Activated CD4-positive, alpha-beta T cell treated with anti-CD3 and anti-CD28 coated beads, Interleukin-2, amount 10 ng/mL, durations not matched to agents 7 days and 5 days (primary cell): ENCODE measurements around the gene PCDHB5. TPM values are rescaled to one million over a fixed set of nuclear protein-coding genes. Genes with fewer than 3 reads are reported as not detected.
"Not testable (repeated sequence)": the region's sequence is repeated elsewhere in the genome, so short reads cannot be mapped to it uniquely, and the experiment has no call there.

Source experiments
- CTCF ChIA-PET: fragments of 350-600 bp; sonication (Branson Sonifier 250); formaldehyde crosslinking; loops from one replicate; lab custom pipeline; 2021; ENCODE audit warnings: antibody characterized with exemption; lab: Charles Lee
- POLR2A ChIA-PET: fragments of 350-600 bp; sonication (Branson Sonifier 250); formaldehyde crosslinking; loops from one replicate; lab custom pipeline; 2021; ENCODE audit warnings: antibody characterized with exemption; lab: Charles Lee
- DNase-seq: peaks from one replicate; pipeline ENCODE4 v3.0.0-alpha.2; 2020
- H3K27ac Mint-ChIP-seq: one replicate; pipeline ENCODE4 v1.8.0; 2021; ENCODE audit warnings: mild to moderate bottlenecking, moderate library complexity, mixed read lengths
- H3K27me3 Mint-ChIP-seq: one replicate; pipeline ENCODE4 v1.8.0; 2021; ENCODE audit warnings: mixed read lengths
- H3K36me3 Mint-ChIP-seq: one replicate; pipeline ENCODE4 v1.8.0; 2021; ENCODE audit warnings: low read depth, mixed read lengths
- H3K4me1 Mint-ChIP-seq: one replicate; pipeline ENCODE4 v1.8.0; 2021; ENCODE audit warnings: mixed read lengths
- H3K4me3 Mint-ChIP-seq: one replicate; pipeline ENCODE4 v1.8.0; 2021; ENCODE audit warnings: mild to moderate bottlenecking, moderate library complexity, mixed read lengths
- H3K9me3 Mint-ChIP-seq: one replicate; pipeline ENCODE4 v1.8.0; 2021; ENCODE audit warnings: mixed read lengths
- total RNA-seq, 2 experiments: library from RNA; stranded (reverse); gene quantifications; one replicate each; pipeline ENCODE4 v1.2.3, GENCODE V29; 2021

PCDHB5 gene
- total RNA-seq, 2 experiments from 2014 or later, result not detected

DNA sequence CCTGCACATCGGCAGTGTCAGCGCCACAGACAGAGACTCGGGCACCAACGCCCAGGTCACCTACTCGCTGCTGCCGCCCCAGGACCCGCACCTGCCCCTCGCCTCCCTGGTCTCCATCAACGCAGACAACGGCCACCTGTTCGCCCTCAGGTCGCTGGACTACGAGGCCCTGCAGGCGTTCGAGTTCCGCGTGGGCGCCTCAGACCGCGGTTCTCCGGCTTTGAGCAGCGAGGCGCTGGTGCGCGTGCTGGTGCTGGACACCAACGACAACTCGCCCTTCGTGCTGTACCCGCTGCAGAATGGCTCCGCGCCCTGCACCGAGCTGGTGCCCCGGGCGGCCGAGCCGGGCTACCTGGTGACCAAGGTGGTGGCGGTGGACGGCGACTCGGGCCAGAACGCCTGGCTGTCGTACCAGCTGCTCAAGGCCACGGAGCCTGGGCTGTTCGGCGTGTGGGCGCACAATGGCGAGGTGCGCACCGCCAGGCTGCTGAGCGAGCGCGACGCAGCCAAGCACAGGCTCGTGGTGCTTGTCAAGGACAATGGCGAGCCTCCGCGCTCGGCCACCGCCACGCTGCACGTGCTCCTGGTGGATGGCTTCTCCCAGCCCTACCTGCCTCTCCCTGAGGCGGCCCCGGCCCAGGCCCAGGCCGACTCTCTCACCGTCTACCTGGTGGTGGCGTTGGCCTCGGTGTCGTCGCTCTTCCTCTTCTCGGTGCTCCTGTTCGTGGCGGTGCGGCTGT, 11.4 kb upstream of the PCDHB5 start:
- DNase-seq, H3K36me3 Mint-ChIP-seq, POLR2A ChIA-PET, CTCF ChIA-PET, H3K27me3 Mint-ChIP-seq, H3K27ac Mint-ChIP-seq, H3K4me1 Mint-ChIP-seq: not testable (repeated sequence)
- Mint-ChIP-seq H3K4me3 (peak overlapping the region; percentile 16), H3K9me3 (peaks cover 14% of the 10 kb centered on the region)

DNA sequence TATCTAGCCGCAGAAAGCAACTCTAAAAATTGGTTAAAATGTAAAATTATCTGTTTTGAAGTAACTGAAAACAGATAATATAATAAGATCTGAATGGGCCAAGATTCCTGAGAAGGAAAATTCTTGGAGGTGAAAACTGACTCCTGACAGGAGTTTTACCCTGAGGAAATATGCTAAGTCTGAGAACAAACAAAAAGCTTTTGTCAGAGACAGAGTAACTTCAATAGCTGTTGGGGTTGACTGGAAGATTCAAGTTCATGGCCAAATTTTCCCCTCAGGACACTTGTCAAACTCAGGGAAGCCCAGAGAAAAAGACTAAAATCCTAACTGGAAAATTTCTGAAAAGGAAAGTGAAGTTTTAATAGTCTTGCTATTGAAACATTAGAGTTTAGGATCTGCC, 7.7 kb upstream of the PCDHB5 start:
- H3K27me3 Mint-ChIP-seq, result peaks cover 8% of the 10 kb centered on the region
- no peak overlapping the region for H3K27ac Mint-ChIP-seq

DNA sequence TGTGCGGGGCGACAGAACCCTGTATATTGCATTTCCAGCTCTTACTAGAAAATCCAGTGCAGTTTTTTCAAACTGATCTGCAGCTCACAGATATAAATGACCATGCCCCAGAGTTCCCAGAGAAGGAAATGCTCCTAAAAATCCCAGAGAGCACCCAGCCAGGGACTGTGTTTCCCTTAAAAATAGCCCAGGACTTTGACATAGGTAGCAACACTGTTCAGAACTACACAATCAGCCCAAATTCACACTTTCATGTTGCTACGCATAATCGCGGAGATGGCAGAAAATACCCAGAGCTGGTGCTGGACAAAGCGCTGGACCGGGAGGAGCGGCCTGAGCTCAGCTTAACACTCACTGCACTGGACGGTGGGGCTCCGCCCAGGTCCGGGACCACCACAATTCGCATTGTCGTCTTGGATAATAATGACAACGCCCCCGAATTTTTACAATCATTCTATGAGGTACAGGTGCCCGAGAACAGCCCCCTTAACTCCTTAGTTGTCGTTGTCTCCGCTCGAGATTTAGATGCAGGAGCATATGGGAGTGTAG, 786 bp downstream of the PCDHB5 start:
- Mint-ChIP-seq H3K4me3 (no peak overlapping the region), H3K27me3 (peaks cover 7% of the 10 kb centered on the region), H3K36me3 (peaks cover 2% of the 10 kb centered on the region), H3K9me3 (peaks cover 28% of the 10 kb centered on the region), H3K27ac (no peak overlapping the region), H3K4me1 (peaks cover 2% of the 10 kb centered on the region)
- CTCF ChIA-PET, result no interaction called here
- POLR2A ChIA-PET, result no interaction called here
- no peak for DNase-seq

More for the DNA sequence above, 7.7 kb upstream of the PCDHB5 start:
- ChIA-PET CTCF (no interaction called here), POLR2A (no interaction called here)
- Mint-ChIP-seq H3K4me3 (no peak overlapping the region), H3K36me3 (no peaks in the 10 kb centered on the region), H3K9me3 (peaks cover 12% of the 10 kb centered on the region), H3K4me1 (no peaks in the 10 kb centered on the region)
- DNase-seq, result no peak

DNA sequence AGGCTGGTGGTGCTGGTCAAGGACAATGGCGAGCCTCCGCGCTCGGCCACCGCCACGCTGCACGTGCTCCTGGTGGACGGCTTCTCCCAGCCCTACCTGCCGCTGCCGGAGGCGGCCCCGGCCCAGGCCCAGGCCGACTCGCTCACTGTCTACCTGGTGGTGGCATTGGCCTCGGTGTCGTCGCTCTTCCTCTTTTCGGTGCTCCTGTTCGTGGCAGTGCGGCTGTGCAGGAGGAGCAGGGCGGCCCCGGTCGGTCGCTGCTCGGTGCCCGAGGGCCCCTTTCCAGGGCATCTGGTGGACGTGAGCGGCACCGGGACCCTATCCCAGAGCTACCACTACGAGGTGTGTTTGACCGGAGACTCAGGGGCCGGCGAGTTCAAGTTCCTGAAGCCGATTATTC, 2.3 kb downstream of the PCDHB5 start:
- H3K27me3 Mint-ChIP-seq, DNase-seq, H3K36me3 Mint-ChIP-seq, H3K4me1 Mint-ChIP-seq, H3K27ac Mint-ChIP-seq, POLR2A ChIA-PET, H3K4me3 Mint-ChIP-seq, CTCF ChIA-PET: not testable (repeated sequence)
- peaks cover 28% of the 10 kb centered on the region for H3K9me3 Mint-ChIP-seq

DNA sequence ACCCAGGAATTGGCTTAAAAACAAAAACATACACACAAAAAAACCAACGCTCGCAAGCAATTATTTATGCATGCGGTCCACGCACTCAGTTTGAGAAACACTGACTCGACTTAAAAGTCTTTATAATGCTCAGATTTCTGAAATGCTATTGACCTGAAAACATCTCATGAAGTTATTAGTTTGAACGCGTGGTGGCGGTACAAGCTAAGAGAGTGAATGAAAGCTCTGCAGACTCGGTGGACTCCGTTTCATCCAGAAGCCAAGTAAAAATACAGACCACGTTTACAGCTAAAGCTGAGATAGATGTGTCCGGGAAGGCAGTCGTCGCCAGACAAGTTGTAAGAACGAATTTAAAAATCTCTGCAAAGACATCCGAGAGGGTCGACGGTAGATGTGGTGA, 14.8 kb downstream of the PCDHB5 start, which contains the start of gene PCDHB6:
TSS of gene PCDHB6 (plus strand) at position 246 of the 400 bp plus-strand sequence. CDS start 201 bp downstream, outside the sequence.
- Mint-ChIP-seq H3K4me1 (peaks cover 3% of the 10 kb centered on the region), H3K9me3 (peaks cover 14% of the 10 kb centered on the region), H3K27ac (no peak within 1 kb of the TSS), H3K4me3 (peak within 1 kb of the TSS; percentile 35), H3K27me3 (peaks cover 16% of the 10 kb centered on the region), H3K36me3 (peaks cover 4% of the 10 kb centered on the region)
- ChIA-PET CTCF (interaction anchor here (1.2 kb wide), 1 partner anchor 27 kb away, joined by 3 read pairs; the partner anchor contains the start of gene PCDHB8), POLR2A (no interaction called here)
- no peak for DNase-seq

GRCh38 chr5:141150224-141150992, 15.4 kb downstream of the PCDHB5 start:
- Mint-ChIP-seq H3K9me3 (peaks cover 14% of the 10 kb centered on the region), H3K4me1 (peaks cover 3% of the 10 kb centered on the region), H3K27me3 (peaks cover 16% of the 10 kb centered on the region), H3K27ac (no peak overlapping the region), H3K36me3 (peaks cover 4% of the 10 kb centered on the region), H3K4me3 (peak overlapping the region; percentile 35)
- DNase-seq, result no peak
- ChIA-PET POLR2A (no interaction called here), CTCF (interaction anchor here (1.2 kb wide), 1 partner anchor 27 kb away, joined by 3 read pairs; the partner anchor contains the start of gene PCDHB8)

GRCh38 chr5:141150993-141151325, 16.0 kb downstream of the PCDHB5 start:
- CTCF ChIA-PET, result no interaction called here
- H3K27me3 Mint-ChIP-seq, result peaks cover 16% of the 10 kb centered on the region
- H3K4me3 Mint-ChIP-seq, result no peak overlapping the region
- POLR2A ChIA-PET, result no interaction called here
- no peak overlapping the region for H3K27ac Mint-ChIP-seq
- H3K4me1 Mint-ChIP-seq, result peaks cover 3% of the 10 kb centered on the region
- peaks cover 4% of the 10 kb centered on the region for H3K36me3 Mint-ChIP-seq
- peaks cover 14% of the 10 kb centered on the region for H3K9me3 Mint-ChIP-seq
- no peak for DNase-seq

GRCh38 chr5:141151632-141152031, 16.6 kb downstream of the PCDHB5 start:
- H3K27ac Mint-ChIP-seq, result peak overlapping the region; percentile 38
- DNase-seq, H3K4me1 Mint-ChIP-seq, POLR2A ChIA-PET, H3K4me3 Mint-ChIP-seq, H3K36me3 Mint-ChIP-seq, CTCF ChIA-PET: not testable (repeated sequence)
- peaks cover 21% of the 10 kb centered on the region for H3K9me3 Mint-ChIP-seq
- peaks cover 16% of the 10 kb centered on the region for H3K27me3 Mint-ChIP-seq

- H3K27ac Mint-ChIP-seq, result peak overlapping the region; percentile 33
- H3K4me1 Mint-ChIP-seq, H3K4me3 Mint-ChIP-seq, H3K36me3 Mint-ChIP-seq, POLR2A ChIA-PET, CTCF ChIA-PET, DNase-seq: not testable (repeated sequence)
- peaks cover 16% of the 10 kb centered on the region for H3K27me3 Mint-ChIP-seq
- H3K9me3 Mint-ChIP-seq, result peaks cover 25% of the 10 kb centered on the region
Observed at GRCh38 chr5:141152096-141152495, 17.1 kb downstream of the PCDHB5 start.

GRCh38 chr5:141155540-141156374, 20.8 kb downstream of the PCDHB5 start:
- POLR2A ChIA-PET, result no interaction called here
- H3K27me3 Mint-ChIP-seq, result peaks cover 11% of the 10 kb centered on the region
- no peak overlapping the region for H3K27ac Mint-ChIP-seq
- peaks cover 3% of the 10 kb centered on the region for H3K36me3 Mint-ChIP-seq
- CTCF ChIA-PET, result interaction anchor here (0.6 kb wide), 1 partner anchor 66 kb away, joined by 3 read pairs; no protein-coding TSS in a partner anchor
- no peak overlapping the region for H3K4me3 Mint-ChIP-seq
- DNase-seq, result no peak
- H3K4me1 Mint-ChIP-seq, result no peaks in the 10 kb centered on the region
- peaks cover 22% of the 10 kb centered on the region for H3K9me3 Mint-ChIP-seq

DNA sequence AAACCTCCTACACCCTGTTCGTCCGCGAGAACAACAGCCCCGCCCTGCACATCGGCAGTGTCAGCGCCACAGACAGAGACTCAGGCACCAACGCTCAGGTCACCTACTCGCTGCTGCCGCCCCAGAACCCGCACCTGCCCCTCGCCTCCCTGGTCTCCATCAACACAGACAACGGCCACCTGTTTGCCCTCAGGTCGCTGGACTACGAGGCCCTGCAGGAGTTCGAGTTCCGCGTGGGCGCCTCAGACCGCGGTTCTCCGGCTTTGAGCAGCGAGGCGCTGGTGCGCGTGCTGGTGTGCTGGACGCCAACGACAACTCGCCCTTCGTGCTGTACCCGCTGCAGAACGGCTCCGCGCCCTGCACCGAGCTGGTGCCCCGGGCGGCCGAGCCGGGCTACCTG, 22.4 kb downstream of the PCDHB5 start:
- H3K4me3 Mint-ChIP-seq, H3K4me1 Mint-ChIP-seq, H3K36me3 Mint-ChIP-seq, H3K27ac Mint-ChIP-seq, POLR2A ChIA-PET, H3K27me3 Mint-ChIP-seq, CTCF ChIA-PET, DNase-seq: not testable (repeated sequence)
- peaks cover 16% of the 10 kb centered on the region for H3K9me3 Mint-ChIP-seq

DNA sequence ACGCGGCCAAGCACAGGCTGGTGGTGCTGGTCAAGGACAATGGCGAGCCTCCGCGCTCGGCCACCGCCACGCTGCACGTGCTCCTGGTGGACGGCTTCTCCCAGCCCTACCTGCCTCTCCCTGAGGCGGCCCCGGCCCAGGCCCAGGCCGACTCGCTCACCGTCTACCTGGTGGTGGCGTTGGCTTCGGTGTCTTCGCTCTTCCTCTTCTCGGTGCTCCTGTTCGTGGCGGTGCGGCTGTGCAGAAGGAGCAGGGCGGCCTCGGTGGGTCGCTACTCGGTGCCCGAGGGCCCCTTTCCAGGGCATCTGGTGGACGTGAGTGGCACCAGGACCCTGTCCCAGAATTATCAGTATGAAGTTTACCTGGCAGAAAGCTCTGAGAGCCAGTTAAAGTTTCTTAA, 22.9 kb downstream of the PCDHB5 start:
- H3K4me3 Mint-ChIP-seq, CTCF ChIA-PET, DNase-seq, H3K4me1 Mint-ChIP-seq, H3K27ac Mint-ChIP-seq, H3K27me3 Mint-ChIP-seq, POLR2A ChIA-PET, H3K36me3 Mint-ChIP-seq: not testable (repeated sequence)
- H3K9me3 Mint-ChIP-seq, result peaks cover 16% of the 10 kb centered on the region
